Lower leg skin (tissue), 4 donors: Measurements from ENCODE around the gene ZNF385D. TPM values are rescaled to one million over a fixed set of nuclear protein-coding genes. Genes with fewer than 3 reads are reported as not detected.

Source experiments
- DNase-seq, 2 donors: peaks; one replicate each; pipeline ENCODE4 v3.0.0-alpha.2; 2019; ENCODE audit warnings: low spot score in 2 of 2
- H3K4me3 ChIP-seq: fragments of 200-600 bp; sonication (generic); 2 replicates; pipeline ENCODE4 v1.5.1; 2017; ENCODE audit warnings: mild to moderate bottlenecking, low read depth; ENCODE audit not compliant: poor library complexity, severe bottlenecking
- POLR2A ChIP-seq, 2 donors: fragments of 450-650 bp; IDR thresholded peaks; one replicate each; pipeline ENCODE4 v1.6.1; 2016 to 2017; ENCODE audit warnings: antibody characterized with exemption in 2 of 2, mild to moderate bottlenecking in 1 of 2, moderate library complexity in 1 of 2
- WGBS, 2 donors: methylation state at CpG; one replicate each; pipeline ENCODE4 v1.1.5; 2018; 5-methylcytosine and 5-hydroxymethylcytosine counted together
- intact Hi-C: fragments of 100-400 bp; cut with DNase I; formaldehyde crosslinking; loops from one replicate; pipeline ENCODE4 v1.15.0; 2023; ENCODE audit warnings: low total_unique reads
- total RNA-seq, 4 donors: library from RNA; depleted of rRNA; stranded (reverse); fragments of >200 nt; gene quantifications; one replicate each; pipeline ENCODE4 v1.1.0, GENCODE V29; 2016
- TF ChIP-seq, protein P1 (sequence below), 3 donors: fragments of 450-650 bp; IDR thresholded peaks; one replicate each; pipeline ENCODE4 v1.5.1; 2016; ENCODE audit warnings: antibody characterized with exemption in 3 of 3, mild to moderate bottlenecking in 3 of 3, moderate library complexity in 2 of 3

Gene ZNF385D
- total RNA-seq, 4 donors from 2014 or later = 0.38 to 4.2 (median 2.1) TPM

DNA sequence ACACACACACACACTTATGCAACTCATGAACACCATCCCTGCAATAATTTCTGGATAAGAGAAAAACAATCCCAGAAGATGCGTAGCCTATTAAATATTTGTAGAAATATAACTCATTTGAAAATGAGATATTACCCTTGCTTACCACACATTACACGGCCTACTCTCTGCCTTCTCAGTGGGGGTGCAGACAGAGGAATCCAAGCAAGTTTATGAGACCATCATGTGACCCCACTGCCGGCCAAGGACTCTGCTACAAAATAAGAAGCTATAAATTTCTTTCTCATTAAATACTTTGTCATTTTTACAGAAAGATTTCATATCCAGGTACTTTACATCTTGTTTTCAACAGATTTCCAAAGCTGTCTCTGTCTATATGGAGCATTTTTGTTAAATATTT is 286.3 kb downstream of the ZNF385D start:
- intact Hi-C loops = no loop called here
- no peak for DNase-seq
- no peak overlapping the region for H3K4me3 ChIP-seq
- WGBS, 2 donors = 45 to 60% methylated on average over 3 of the region's 3 CpGs
- TF ChIP-seq, protein P1, sequence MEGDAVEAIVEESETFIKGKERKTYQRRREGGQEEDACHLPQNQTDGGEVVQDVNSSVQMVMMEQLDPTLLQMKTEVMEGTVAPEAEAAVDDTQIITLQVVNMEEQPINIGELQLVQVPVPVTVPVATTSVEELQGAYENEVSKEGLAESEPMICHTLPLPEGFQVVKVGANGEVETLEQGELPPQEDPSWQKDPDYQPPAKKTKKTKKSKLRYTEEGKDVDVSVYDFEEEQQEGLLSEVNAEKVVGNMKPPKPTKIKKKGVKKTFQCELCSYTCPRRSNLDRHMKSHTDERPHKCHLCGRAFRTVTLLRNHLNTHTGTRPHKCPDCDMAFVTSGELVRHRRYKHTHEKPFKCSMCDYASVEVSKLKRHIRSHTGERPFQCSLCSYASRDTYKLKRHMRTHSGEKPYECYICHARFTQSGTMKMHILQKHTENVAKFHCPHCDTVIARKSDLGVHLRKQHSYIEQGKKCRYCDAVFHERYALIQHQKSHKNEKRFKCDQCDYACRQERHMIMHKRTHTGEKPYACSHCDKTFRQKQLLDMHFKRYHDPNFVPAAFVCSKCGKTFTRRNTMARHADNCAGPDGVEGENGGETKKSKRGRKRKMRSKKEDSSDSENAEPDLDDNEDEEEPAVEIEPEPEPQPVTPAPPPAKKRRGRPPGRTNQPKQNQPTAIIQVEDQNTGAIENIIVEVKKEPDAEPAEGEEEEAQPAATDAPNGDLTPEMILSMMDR (IDR thresholded peaks at IDR 0.05) = no peak
- no peak for TF ChIP-seq POLR2A (IDR thresholded peaks at IDR 0.05)

DNA sequence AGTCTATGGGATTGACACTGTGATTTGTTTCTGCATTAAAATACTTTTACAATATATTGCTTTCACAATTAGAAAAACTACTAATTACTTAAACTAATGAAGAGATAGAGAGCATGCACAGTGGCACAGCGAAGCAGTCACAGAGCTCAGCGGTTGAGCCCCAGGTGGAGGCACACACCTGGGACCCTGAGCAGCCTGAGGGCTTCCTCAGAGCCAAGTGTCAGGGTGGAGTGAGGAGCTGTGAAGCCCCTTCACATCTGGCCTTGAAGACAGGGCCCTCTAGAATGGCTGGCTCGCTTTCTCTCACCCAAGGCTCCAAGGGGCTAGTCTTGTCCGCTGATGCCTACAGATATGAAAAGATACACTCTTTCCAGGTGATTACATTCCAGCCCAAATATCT is 287.7 kb downstream of the ZNF385D start:
- WGBS, 2 donors = 92% methylated on average over 4 of the region's 4 CpGs
- no peak for DNase-seq
- TF ChIP-seq, protein P1 (IDR thresholded peaks at IDR 0.05) = no peak
- TF ChIP-seq POLR2A (IDR thresholded peaks at IDR 0.05) = no peak
- intact Hi-C loops = no loop called here
- H3K4me3 ChIP-seq = no peak overlapping the region

DNA sequence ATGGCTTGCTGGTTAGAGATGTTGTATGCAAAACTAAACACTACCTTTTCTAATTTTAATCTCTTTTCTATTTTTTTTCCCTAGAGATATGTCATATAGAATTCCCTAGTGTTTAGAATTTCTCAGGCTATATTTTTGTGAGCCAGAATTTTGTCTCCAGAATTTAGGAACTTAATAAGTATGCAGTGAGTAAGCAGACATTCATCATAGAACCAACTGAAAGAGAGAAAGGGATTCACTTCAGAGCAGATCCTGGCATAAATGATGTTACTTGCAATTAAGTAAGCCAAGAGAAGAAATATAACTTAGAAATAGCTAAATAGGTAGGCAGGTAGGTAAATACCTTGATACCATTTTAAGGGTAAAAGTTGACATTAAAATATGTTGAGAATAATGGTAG is 288.9 kb downstream of the ZNF385D start:
- H3K4me3 ChIP-seq = no peak overlapping the region
- DNase-seq = no peak
- TF ChIP-seq, protein P1 (IDR thresholded peaks at IDR 0.05) = no peak
- no peak for TF ChIP-seq POLR2A (IDR thresholded peaks at IDR 0.05)
- intact Hi-C loops = no loop called here

DNA sequence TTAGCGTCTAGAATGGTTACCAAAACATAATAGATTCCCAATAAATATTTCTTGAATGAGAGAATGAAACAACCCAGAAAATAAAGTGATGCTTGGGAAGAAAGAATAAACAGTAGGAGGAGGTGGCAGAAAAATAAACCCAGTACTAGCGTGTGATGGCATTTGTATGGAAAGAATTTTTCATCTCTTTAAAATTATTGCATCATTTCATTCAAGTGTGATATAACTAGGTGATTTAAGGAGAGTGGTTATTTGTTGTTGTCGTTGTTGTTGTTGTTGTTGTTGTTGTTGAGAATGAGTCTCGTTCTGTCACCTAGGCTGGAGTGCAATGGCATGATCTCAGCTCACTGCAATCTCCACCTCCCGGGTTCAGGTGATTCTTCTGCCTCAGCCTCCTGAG is 293.9 kb downstream of the ZNF385D start:
- no peak for DNase-seq
- H3K4me3 ChIP-seq = no peak overlapping the region
- intact Hi-C loops = no loop called here
- TF ChIP-seq, protein P1 (IDR thresholded peaks at IDR 0.05) = no peak
- TF ChIP-seq POLR2A (IDR thresholded peaks at IDR 0.05) = no peak
- WGBS, 2 donors = 84 to 90% methylated on average over 5 of the region's 5 CpGs

DNA sequence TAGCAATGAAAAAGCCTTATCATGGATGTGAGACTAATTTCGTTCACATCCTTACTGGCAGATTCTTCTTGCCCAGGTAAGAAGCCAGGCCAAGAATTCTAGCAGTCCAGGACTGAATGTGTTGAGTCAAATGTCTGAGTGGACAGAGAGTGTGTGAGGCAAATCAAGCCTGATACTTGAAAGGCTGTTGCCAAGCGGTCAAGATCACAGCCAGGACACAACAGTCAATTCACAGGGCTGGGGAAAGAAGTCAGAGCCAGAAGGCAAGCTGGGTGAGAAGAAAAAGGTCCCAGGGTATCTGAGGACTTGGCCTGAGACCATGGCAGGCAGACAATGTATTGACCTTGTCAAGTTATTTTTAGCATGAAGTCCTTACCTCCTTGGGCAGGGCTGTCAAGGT is 301.3 kb downstream of the ZNF385D start:
- no peak for TF ChIP-seq POLR2A (IDR thresholded peaks at IDR 0.05)
- TF ChIP-seq, protein P1 (IDR thresholded peaks at IDR 0.05) = no peak
- intact Hi-C loops = no loop called here
- no peak for DNase-seq
- no peak overlapping the region for H3K4me3 ChIP-seq
- 53 to 78% methylated on average over 2 of the region's 2 CpGs for WGBS, 2 donors

DNA sequence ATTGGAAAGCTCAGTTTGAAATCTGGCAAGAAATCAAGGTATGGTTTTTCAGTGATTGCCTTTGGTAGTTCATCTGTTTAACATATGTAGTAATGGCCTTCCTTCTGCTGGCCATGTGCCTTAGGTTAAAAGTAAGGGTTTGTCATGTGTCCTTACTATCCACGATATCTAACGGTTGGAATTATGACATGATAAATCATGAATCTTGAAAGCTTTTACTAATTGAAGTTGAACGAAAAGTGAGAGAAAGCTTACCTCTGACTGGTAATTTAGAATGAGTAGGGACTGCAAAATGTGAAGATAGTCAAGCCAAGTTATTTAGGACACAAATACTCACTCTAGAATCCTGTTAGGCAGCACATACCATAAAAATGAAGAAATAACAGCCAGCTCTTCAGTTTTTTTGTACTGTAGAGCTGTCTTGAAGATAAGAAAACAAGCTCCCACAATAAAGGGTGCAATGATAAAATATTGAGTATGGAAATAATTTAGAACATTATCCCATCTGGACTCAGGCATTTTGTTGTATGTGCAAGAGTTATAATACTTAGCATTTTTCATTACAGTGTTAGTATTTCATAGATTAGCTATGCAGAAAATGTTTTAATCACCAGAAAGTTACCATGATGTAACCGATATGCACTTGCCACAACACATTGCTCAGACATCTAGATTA is 303.4 kb downstream of the ZNF385D start:
- TF ChIP-seq POLR2A (IDR thresholded peaks at IDR 0.05) = no peak
- TF ChIP-seq, protein P1 (IDR thresholded peaks at IDR 0.05) = no peak
- H3K4me3 ChIP-seq = no peak overlapping the region
- no peak for DNase-seq
- intact Hi-C loops = no loop called here
- WGBS, 2 donors = 52 to 58% methylated on average over 4 of the region's 4 CpGs
